B cell (primary cell): ENCODE data around the gene SAFB. TPM values are rescaled to one million over a fixed set of nuclear protein-coding genes. Genes with fewer than 3 reads are reported as not detected.

Experiments used
- ATAC-seq: fragments of 200-7000 bp; cut with Tn5 transposase; one replicate; pipeline ENCODE4 v1.10.0; 2021; ENCODE audit warnings: low read depth, mild to moderate bottlenecking, moderate number of reproducible peaks, moderate library complexity
- CTCF ChIA-PET: fragments of 350-600 bp; sonication (Branson Sonifier 250); formaldehyde crosslinking; loops from one replicate; lab custom pipeline; 2021; ENCODE audit warnings: antibody characterized with exemption, inconsistent platforms; lab: Charles Lee
- POLR2A ChIA-PET: fragments of 350-600 bp; sonication (Branson Sonifier 250); formaldehyde crosslinking; loops from one replicate; lab custom pipeline; 2021; ENCODE audit warnings: antibody characterized with exemption; lab: Charles Lee
- DNase-seq: peaks from one replicate; pipeline ENCODE4 v3.0.0; 2013
- H2AFZ ChIP-seq: 2 replicates; pipeline ENCODE4 v1.6.1; 2012; ENCODE audit warnings: mild to moderate bottlenecking, low read depth, low read length; ENCODE audit not compliant: insufficient read depth, poor library complexity, severe bottlenecking
- H3K27ac ChIP-seq, 2 donors: 1 replicate in 1 of 2; 2 replicates in 1 of 2; pipeline ENCODE4 v1.5.1; 2012 to 2013; ENCODE audit warnings: low read length in 2 of 2, mild to moderate bottlenecking in 2 of 2, moderate library complexity in 1 of 2
- H3K27me3 ChIP-seq, 4 experiments: fragments of 200-600 bp in 1 of 4; sonication (generic) in 1 of 4; replicated peaks in 1 of 4; 1 replicate in 2 of 4; 2 replicates in 2 of 4; pipeline versions ENCODE4 v1.6.1 to v1.7.0; 2013 to 2016; ENCODE audit warnings: low read length in 3 of 4, mild to moderate bottlenecking in 2 of 4, mixed read lengths in 1 of 4, moderate library complexity in 1 of 4; ENCODE audit not compliant: insufficient read depth in 4 of 4, control insufficient read depth in 3 of 4; ENCODE audit errors: control extremely low read depth in 1 of 4
- H3K36me3 ChIP-seq, 2 experiments: replicated peaks in 1 of 2; 1 replicate in 1 of 2; 2 replicates in 1 of 2; pipeline versions ENCODE4 v1.6.1 to v1.7.1; 2013; ENCODE audit warnings: low read length in 1 of 2; ENCODE audit not compliant: insufficient read depth in 2 of 2, control insufficient read depth in 1 of 2; ENCODE audit errors: control extremely low read depth in 1 of 2, extremely low read depth in 1 of 2
- H3K4me1 ChIP-seq, 2 donors: fragments of 200-600 bp in 1 of 2; sonication (generic) in 1 of 2; 1 replicate in 1 of 2; 2 replicates in 1 of 2; pipeline versions ENCODE4 v1.5.1 to v1.6.1; 2013 to 2017; ENCODE audit warnings: low read length in 2 of 2; ENCODE audit not compliant: control insufficient read depth in 2 of 2, insufficient read depth in 2 of 2
- H3K4me2 ChIP-seq: replicated peaks from 2 replicates; pipeline ENCODE3; 2012; ENCODE audit warnings: mild to moderate bottlenecking, low read depth, low read length; ENCODE audit not compliant: poor library complexity, severe bottlenecking
- H3K4me3 ChIP-seq, 5 experiments: fragments of 200-600 bp in 1 of 5; sonication (generic) in 1 of 5; 1 replicate in 3 of 5; 2 replicates in 2 of 5; pipeline versions ENCODE4 v1.5.1 to v1.7.0; 2011 to 2016; ENCODE audit warnings: low read length in 4 of 5, mild to moderate bottlenecking in 4 of 5, low read depth in 2 of 5, control low read depth in 1 of 5, moderate library complexity in 1 of 5; ENCODE audit not compliant: insufficient read depth in 1 of 5; ENCODE audit errors: control extremely low read depth in 1 of 5, extremely low read depth in 1 of 5
- H3K79me2 ChIP-seq: fragments of 200-600 bp; sonication (generic); one replicate; pipeline ENCODE4 v1.6.0; 2016; ENCODE audit warnings: low read length; ENCODE audit not compliant: control insufficient read depth, insufficient read depth
- H3K9ac ChIP-seq: fragments of 200-600 bp; sonication (generic); 2 replicates; pipeline ENCODE4 v1.6.1; 2017; ENCODE audit warnings: mild to moderate bottlenecking, low read length, moderate library complexity
- H3K9me3 ChIP-seq, 3 donors: one replicate each; pipeline versions ENCODE4 v1.6.1 to v1.7.1; 2013; ENCODE audit warnings: low read length in 2 of 3; ENCODE audit not compliant: control insufficient read depth in 2 of 3, insufficient read depth in 1 of 3; ENCODE audit errors: control extremely low read depth in 1 of 3
- H4K20me1 ChIP-seq: 2 replicates; pipeline ENCODE4 v1.6.0; 2012; ENCODE audit warnings: mild to moderate bottlenecking, low read length; ENCODE audit not compliant: insufficient read depth, control insufficient read depth, poor library complexity, severe bottlenecking
- H3K27ac Mint-ChIP-seq: one replicate; pipeline ENCODE4 v1.8.0; 2021; ENCODE audit warnings: mixed read lengths
- H3K27me3 Mint-ChIP-seq: one replicate; pipeline ENCODE4 v1.8.0; 2021; ENCODE audit warnings: mixed read lengths
- H3K4me1 Mint-ChIP-seq: one replicate; pipeline ENCODE4 v1.8.0; 2021; ENCODE audit warnings: mixed read lengths
- H3K4me3 Mint-ChIP-seq: one replicate; pipeline ENCODE4 v1.8.0; 2021; ENCODE audit warnings: mixed read lengths
- H3K9me3 Mint-ChIP-seq: one replicate; pipeline ENCODE4 v1.8.0; 2022; ENCODE audit warnings: mixed read lengths; ENCODE audit not compliant: insufficient read depth
- CTCF ChIP-seq: fragments of 200-600 bp; IDR thresholded peaks from one replicate; pipeline ENCODE4 v1.8.0; 2022; ENCODE audit warnings: antibody characterized with exemption, mild to moderate bottlenecking
- EZH2 ChIP-seq: IDR thresholded peaks from 2 replicates; pipeline ENCODE4 v1.6.1; 2012; ENCODE audit warnings: borderline replicate concordance, low read depth, mild to moderate bottlenecking, moderate library complexity, low read length; ENCODE audit not compliant: insufficient read depth, poor library complexity, severe bottlenecking
- WGBS: methylation state at CpG from one replicate; pipeline ENCODE4 v1.1.5; 2013; ENCODE audit warnings: missing lambda C conversion rate; ENCODE audit not compliant: insufficient coverage; 5-methylcytosine and 5-hydroxymethylcytosine counted together
- intact Hi-C: fragments of 100-400 bp; cut with micrococcal nuclease; formaldehyde crosslinking; loops from one replicate; pipeline ENCODE4 v1.10.0; 2022
- polyA plus RNA-seq: library from polyadenylated mRNA; depleted of rRNA; stranded (reverse); fragments of >200 nt; gene quantifications from 2 replicates; pipeline ENCODE4 v1.2.3, GENCODE V29; 2012
- total RNA-seq, 2 donors: library from RNA; stranded (reverse); fragments of 120-200 nt in 1 of 2; gene quantifications; 1 replicate in 1 of 2; 2 replicates in 1 of 2; pipeline versions ENCODE4 v1.2.3 to v1.2.4, GENCODE V29; 2013 to 2022

The SAFB gene
- total and polyA plus RNA-seq, 2 donors (not counting 1 experiment from before 2014, with no cell fraction given): 91.0 to 221 TPM

- peak; percentile 93 for ATAC-seq
- H3K9me3 ChIP-seq: peaks cover 0 to 3% (median 0%) of the 10 kb centered on the region in 3 donors
- H2AFZ ChIP-seq: peak within 1 kb of the TSS; percentile 92
- peak within 1 kb of the TSS; percentile 96 to 98 for H3K27ac ChIP-seq
- peaks cover 14 to 17% of the 10 kb centered on the region in 2 donors for H3K4me1 ChIP-seq
- Mint-ChIP-seq H3K4me3 (peak within 1 kb of the TSS; percentile 93), H3K4me1 (peaks cover 25% of the 10 kb centered on the region), H3K27me3 (no peaks in the 10 kb centered on the region), H3K9me3 (no peaks in the 10 kb centered on the region), H3K27ac (peak within 1 kb of the TSS; percentile 99)
- no peaks in the 10 kb centered on the region for H3K27me3 ChIP-seq
- peak within 1 kb of the TSS; percentile 65 to 100 (median 81) for H3K4me3 ChIP-seq
- DNase-seq: peak; percentile 100
- intact Hi-C loops: loop anchor here (1.0 to 10.0 kb wide), 4 partner anchors 10 to 1916 kb away; partner anchors contain the start of genes APBA3, DUS3L, MRPL54 and RPL36
- TF ChIP-seq CTCF: no peak
- TF ChIP-seq EZH2: no peak
- peaks cover 12% of the 10 kb centered on the region for H3K79me2 ChIP-seq
- no peaks in the 10 kb centered on the region for H3K36me3 ChIP-seq
- CTCF ChIA-PET: interaction anchor here (1.2 kb wide), 1 partner anchor 9 kb away, joined by 3 read pairs; no protein-coding TSS in a partner anchor
- H3K4me2 ChIP-seq: peak within 1 kb of the TSS; percentile 91
- no peaks in the 10 kb centered on the region for H4K20me1 ChIP-seq
- H3K9ac ChIP-seq: peak within 1 kb of the TSS; percentile 92
- POLR2A ChIA-PET: no interaction called here
- 2% methylated on average over 93 of the region's 94 CpGs for WGBS
Observed at GRCh38 chr19:5680437-5681368, 57.8 kb downstream of the SAFB start, which contains the start of the genes HSD11B1L and MICOS13. Gene HSD11B1L (plus strand): TSS chr19:5681027. CDS start chr19:5684833, 3,806 bp downstream. Gene MICOS13 (minus strand): TSS chr19:5680516. CDS start chr19:5680486, 30 bp downstream.
